Psoas muscle (tissue), 8 donors: ENCODE results near the gene RIMBP2. TPM values are rescaled to one million over a fixed set of nuclear protein-coding genes. Genes with fewer than 3 reads are reported as not detected.

Experiments
- ATAC-seq, 4 donors: fragments of 200-7000 bp; cut with Tn5 transposase; one replicate each; pipeline ENCODE4 v1.9.1; 2020; ENCODE audit warnings: moderate library complexity in 3 of 4, mild to moderate bottlenecking in 2 of 4
- DNase-seq, 2 donors: peaks; one replicate each; pipeline ENCODE4 v3.0.0-alpha.2; 2020
- H3K27ac ChIP-seq: fragments of 200-600 bp; one replicate; pipeline ENCODE4 v1.8.0; 2022
- H3K27me3 ChIP-seq, 3 donors: fragments of 200-600 bp in 1 of 3; one replicate each; pipeline versions ENCODE4 v1.6.1 to v1.8.0; 2013 to 2022; ENCODE audit warnings: low read length in 2 of 3, mild to moderate bottlenecking in 2 of 3, moderate library complexity in 1 of 3; ENCODE audit not compliant: insufficient read depth in 3 of 3
- H3K36me3 ChIP-seq, 2 donors: fragments of 200-600 bp in 1 of 2; one replicate each; pipeline versions ENCODE4 v1.6.1 to v1.8.0; 2013 to 2022; ENCODE audit warnings: low read depth in 1 of 2, mild to moderate bottlenecking in 1 of 2, moderate library complexity in 1 of 2; ENCODE audit not compliant: insufficient read depth in 1 of 2
- H3K4me1 ChIP-seq: fragments of 200-600 bp; one replicate; pipeline ENCODE4 v1.8.0; 2022
- H3K4me3 ChIP-seq: fragments of 200-600 bp; one replicate; pipeline ENCODE4 v1.8.0; 2022; ENCODE audit warnings: mild to moderate bottlenecking
- H3K9me3 ChIP-seq: fragments of 200-600 bp; one replicate; pipeline ENCODE4 v1.8.0; 2022
- WGBS, 3 donors: extraction: QIAGEN DNeasy Blood & Tissue Kit; methylation state at CpG; one replicate each; pipeline versions ENCODE4 v1.1.6 to v1.1.7; 2013; 5-methylcytosine and 5-hydroxymethylcytosine counted together
- intact Hi-C, 2 donors: fragments of 100-400 bp; cut with DNase I; formaldehyde crosslinking; loops; one replicate each; pipeline versions ENCODE4 v1.11.0 to v1.14.2; 2022
- polyA plus RNA-seq, 3 donors: library from polyadenylated mRNA; stranded (reverse); fragments of 200-250 nt; gene quantifications; one replicate each; pipeline ENCODE4 v1.2.3, GENCODE V29; 2013
- total RNA-seq, 4 donors: library from RNA; stranded (reverse); fragmentation: NEBNext Ultra II Directional in 2 of 4; extraction: Animal tissue kit (Norgen Biotek cat#: 25700) in 2 of 4; gene quantifications; one replicate each; pipeline versions ENCODE4 v1.2.1 to v1.2.4, GENCODE V29; 2021 to 2023
- TF ChIP-seq, protein P1 (sequence below): fragments of 200-600 bp; IDR thresholded peaks from one replicate; pipeline ENCODE4 v1.8.0; 2022; ENCODE audit warnings: antibody characterized with exemption
- donor health status: healthy with polysubstance abuse.
- donor health status: DM: no; HTN: no; CAD: no; lungs with moderate emphysema.
- donor health status: Bipolar disorder and iron deficiency.
- donor health status: healthy.
- donor health status: DM: yes; HTN: yes; CAD: no.
- donor health status: DM: no; HTN: no; CAD: no.
- donor health status: DM: no; HTN: no; CAD: no.
- donor health status: DM: yes; HTN: yes; CAD: no.

Gene RIMBP2
- total and polyA plus RNA-seq, 7 donors, result 0.05 to 1.2 (median 0.21) TPM

DNA sequence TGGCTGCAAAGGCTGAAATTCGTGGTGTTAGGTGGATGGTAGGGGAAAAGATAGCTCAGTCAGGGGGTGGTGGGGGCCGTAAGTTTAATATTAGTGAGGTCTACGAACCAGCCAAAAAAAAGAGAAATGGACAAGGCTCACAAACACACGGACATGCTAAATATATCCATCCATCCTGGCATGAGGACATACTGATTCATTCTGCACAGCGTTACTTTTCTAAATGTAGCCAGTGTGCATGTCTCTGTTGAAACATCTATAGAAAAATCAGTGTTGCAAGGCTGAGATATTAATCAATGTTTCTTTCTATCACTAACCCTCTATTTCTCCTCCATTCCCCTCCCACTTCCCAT lies 227.8 kb downstream of the RIMBP2 start:
- Histone ChIP-seq H3K27ac (no peak overlapping the region), H3K9me3 (no peaks in the 10 kb centered on the region), H3K36me3 (no peaks in the 10 kb centered on the region), H3K27me3 (no peaks in the 10 kb centered on the region), H3K4me1 (peaks cover 11% of the 10 kb centered on the region), H3K4me3 (no peak overlapping the region)
- TF ChIP-seq, protein P1, sequence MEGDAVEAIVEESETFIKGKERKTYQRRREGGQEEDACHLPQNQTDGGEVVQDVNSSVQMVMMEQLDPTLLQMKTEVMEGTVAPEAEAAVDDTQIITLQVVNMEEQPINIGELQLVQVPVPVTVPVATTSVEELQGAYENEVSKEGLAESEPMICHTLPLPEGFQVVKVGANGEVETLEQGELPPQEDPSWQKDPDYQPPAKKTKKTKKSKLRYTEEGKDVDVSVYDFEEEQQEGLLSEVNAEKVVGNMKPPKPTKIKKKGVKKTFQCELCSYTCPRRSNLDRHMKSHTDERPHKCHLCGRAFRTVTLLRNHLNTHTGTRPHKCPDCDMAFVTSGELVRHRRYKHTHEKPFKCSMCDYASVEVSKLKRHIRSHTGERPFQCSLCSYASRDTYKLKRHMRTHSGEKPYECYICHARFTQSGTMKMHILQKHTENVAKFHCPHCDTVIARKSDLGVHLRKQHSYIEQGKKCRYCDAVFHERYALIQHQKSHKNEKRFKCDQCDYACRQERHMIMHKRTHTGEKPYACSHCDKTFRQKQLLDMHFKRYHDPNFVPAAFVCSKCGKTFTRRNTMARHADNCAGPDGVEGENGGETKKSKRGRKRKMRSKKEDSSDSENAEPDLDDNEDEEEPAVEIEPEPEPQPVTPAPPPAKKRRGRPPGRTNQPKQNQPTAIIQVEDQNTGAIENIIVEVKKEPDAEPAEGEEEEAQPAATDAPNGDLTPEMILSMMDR, result no peak
- DNase-seq (no peak), ATAC-seq (peak in 1 of 4 donors; percentile 42)
- WGBS, 3 donors, result 40 to 63% (median 51%) methylated on average over 5 of the region's 5 CpGs
- intact Hi-C loops, result no loop called here

DNA sequence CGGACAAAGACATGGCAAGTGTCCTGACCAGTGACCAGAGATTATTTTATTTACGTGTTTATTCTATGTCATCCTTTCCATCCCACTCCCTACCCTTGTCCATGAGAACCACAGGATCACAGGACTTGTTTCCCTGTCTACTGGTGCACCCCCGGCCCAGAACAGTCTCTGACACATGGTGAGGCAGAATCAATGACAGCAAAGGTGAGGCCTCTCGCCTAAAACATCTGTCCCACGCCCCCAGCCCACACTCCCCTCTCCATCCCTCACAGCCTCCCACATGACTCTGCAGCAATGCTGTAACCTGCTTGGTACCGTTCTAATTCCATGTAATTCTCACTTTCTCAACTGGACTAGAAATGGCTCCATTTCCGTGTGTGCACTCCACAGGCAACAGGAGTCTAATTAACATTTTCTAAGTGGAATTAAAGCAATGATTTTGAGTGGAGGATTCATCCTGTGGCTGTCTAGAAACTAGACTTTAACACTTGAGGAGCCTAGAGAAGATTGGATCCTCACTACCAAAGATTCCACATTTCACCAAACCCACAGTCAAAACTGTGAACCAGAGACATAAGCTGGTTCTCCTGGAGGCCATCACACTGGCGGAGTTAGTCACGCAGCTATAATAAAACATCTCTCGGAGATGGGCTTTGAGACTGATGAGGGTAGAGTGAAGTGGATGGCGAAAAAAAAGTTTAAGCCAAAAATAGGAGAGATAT lies 228.3 kb downstream of the RIMBP2 start:
- DNase-seq, result no peak
- no peaks in the 10 kb centered on the region for H3K9me3 ChIP-seq

DNA sequence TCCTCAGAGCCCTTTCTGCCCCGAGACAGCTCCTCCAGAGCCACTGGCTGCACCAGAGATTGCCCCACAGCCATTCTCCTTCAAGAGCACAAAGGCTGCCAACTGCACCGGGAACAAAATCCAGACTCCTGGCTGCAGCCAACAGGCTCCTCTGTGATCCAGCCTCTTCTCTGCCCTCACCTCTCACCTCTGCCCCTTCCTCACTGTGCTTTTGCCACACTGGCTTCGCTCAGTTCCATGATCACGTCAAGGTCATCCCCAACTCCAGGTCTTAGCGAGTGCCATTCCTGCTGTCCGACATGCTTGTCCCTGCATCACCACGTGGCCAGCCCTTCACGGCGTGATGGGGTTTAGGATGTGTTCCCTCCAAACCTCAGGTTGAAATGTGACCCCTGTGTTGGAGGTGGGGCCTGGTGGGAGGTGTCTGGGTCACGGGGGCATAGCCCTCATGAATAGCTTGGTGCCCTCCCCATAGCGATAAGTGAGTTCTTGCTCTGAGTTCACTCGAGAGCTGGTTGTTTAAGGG lies 229.1 kb downstream of the RIMBP2 start:
- no peak overlapping the region for H3K27ac ChIP-seq
- no peaks in the 10 kb centered on the region for H3K36me3 ChIP-seq
- no peaks in the 10 kb centered on the region for H3K27me3 ChIP-seq
- 76 to 81% (median 76%) methylated on average over 12 of the region's 12 CpGs for WGBS, 3 donors
- ATAC-seq, result no peak
- H3K4me3 ChIP-seq, result no peak overlapping the region
- H3K4me1 ChIP-seq, result peaks cover 6% of the 10 kb centered on the region
- TF ChIP-seq, protein P1, result no peak
- no peak for DNase-seq
- intact Hi-C loops, result no loop called here
- H3K9me3 ChIP-seq, result no peaks in the 10 kb centered on the region

More for the DNA sequence above, 228.3 kb downstream of the RIMBP2 start:
- H3K4me3 ChIP-seq, result no peak overlapping the region
- H3K4me1 ChIP-seq, result peaks cover 11% of the 10 kb centered on the region
- no peaks in the 10 kb centered on the region for H3K27me3 ChIP-seq
- intact Hi-C loops, result no loop called here
- ATAC-seq, result no peak
- no peaks in the 10 kb centered on the region for H3K36me3 ChIP-seq
- no peak overlapping the region for H3K27ac ChIP-seq
- 81 to 84% (median 82%) methylated on average over 11 of the region's 11 CpGs for WGBS, 3 donors
- TF ChIP-seq, protein P1, result no peak

DNA sequence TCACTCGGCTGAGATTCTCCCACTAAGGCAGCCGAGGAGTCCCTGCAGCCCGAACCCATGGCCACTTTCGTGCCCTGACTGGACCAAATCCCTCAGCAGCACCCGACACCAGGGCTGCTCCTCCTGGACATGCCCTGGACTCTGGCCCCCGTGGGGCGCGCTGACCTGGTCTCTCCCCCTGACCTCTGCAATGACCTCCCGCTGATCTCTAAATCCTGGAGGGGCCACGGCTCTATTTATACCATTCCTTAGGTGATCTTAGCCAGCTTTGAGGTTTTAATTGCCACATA lies 230.0 kb downstream of the RIMBP2 start:
- Histone ChIP-seq H3K9me3 (no peaks in the 10 kb centered on the region), H3K4me3 (no peak overlapping the region), H3K27ac (no peak overlapping the region), H3K4me1 (no peaks in the 10 kb centered on the region), H3K27me3 (no peaks in the 10 kb centered on the region), H3K36me3 (no peaks in the 10 kb centered on the region)
- ATAC-seq (no peak), DNase-seq (no peak)
- TF ChIP-seq, protein P1, result no peak
- WGBS, 3 donors, result 61 to 68% (median 63%) methylated on average over 10 of the region's 10 CpGs
- intact Hi-C loops, result no loop called here
